HG03571 (cell line): Measurements from ENCODE around the gene PARVB.
"Not testable (repeated sequence)": the region's sequence is repeated elsewhere in the genome, so short reads cannot be mapped to it uniquely, and the experiment has no call there.

ENCODE experiments used
- ATAC-seq: cut with Tn5 transposase; IDR thresholded peaks from one replicate; pipeline ENCODE4 v1.9.1; 2021; ENCODE audit not compliant: unreplicated experiment

The PARVB gene

GRCh38 chr22:44103735-44104480, 79.8 kb downstream of the PARVB start:
- no peak for ATAC-seq

GRCh38 chr22:44107340-44107739, 83.2 kb downstream of the PARVB start:
- ATAC-seq = no peak

GRCh38 chr22:44108076-44108475, 84.0 kb downstream of the PARVB start:
- no peak for ATAC-seq

- no peak for ATAC-seq
These were observed 84.8 kb downstream of the PARVB start for GRCh38 chr22:44108806-44109385.

GRCh38 chr22:44109416-44109815, 85.3 kb downstream of the PARVB start:
- no peak for ATAC-seq

GRCh38 chr22:44110656-44111055, 86.6 kb downstream of the PARVB start:
- not testable (repeated sequence) for ATAC-seq

GRCh38 chr22:44111562-44112155, 87.6 kb downstream of the PARVB start:
- ATAC-seq = no peak

- ATAC-seq = no peak
These were observed 88.1 kb downstream of the PARVB start for GRCh38 chr22:44112191-44112590.

GRCh38 chr22:44116331-44116730, 92.2 kb downstream of the PARVB start:
- no peak for ATAC-seq

GRCh38 chr22:44116755-44117684, 92.9 kb downstream of the PARVB start:
- no peak for ATAC-seq

GRCh38 chr22:44117746-44118145, 93.6 kb downstream of the PARVB start:
- ATAC-seq = no peak

- ATAC-seq = no peak
These were observed 94.7 kb downstream of the PARVB start for GRCh38 chr22:44118645-44119315.

GRCh38 chr22:44119669-44120313, 95.7 kb downstream of the PARVB start:
- no peak for ATAC-seq

- ATAC-seq = no peak
These were observed 96.2 kb downstream of the PARVB start for GRCh38 chr22:44120314-44120704.

- no peak for ATAC-seq
These were observed 101.3 kb downstream of the PARVB start for GRCh38 chr22:44125421-44125820.

- no peak for ATAC-seq
These were observed 102.7 kb downstream of the PARVB start for GRCh38 chr22:44126807-44127206.

- ATAC-seq = no peak
These were observed 103.3 kb downstream of the PARVB start for GRCh38 chr22:44127356-44127755.

- no peak for ATAC-seq
These were observed 105.0 kb downstream of the PARVB start for GRCh38 chr22:44128958-44129618.

GRCh38 chr22:44129619-44129976, 105.5 kb downstream of the PARVB start:
- no peak for ATAC-seq
